ENCODE measurements around the gene SCARF2. TPM values are rescaled to one million over a fixed set of nuclear protein-coding genes. Genes with fewer than 3 reads are reported as not detected.

Gene SCARF2
- total RNA-seq, 2 experiments from 2014 or later = 2.5 to 3.1 TPM

DNA sequence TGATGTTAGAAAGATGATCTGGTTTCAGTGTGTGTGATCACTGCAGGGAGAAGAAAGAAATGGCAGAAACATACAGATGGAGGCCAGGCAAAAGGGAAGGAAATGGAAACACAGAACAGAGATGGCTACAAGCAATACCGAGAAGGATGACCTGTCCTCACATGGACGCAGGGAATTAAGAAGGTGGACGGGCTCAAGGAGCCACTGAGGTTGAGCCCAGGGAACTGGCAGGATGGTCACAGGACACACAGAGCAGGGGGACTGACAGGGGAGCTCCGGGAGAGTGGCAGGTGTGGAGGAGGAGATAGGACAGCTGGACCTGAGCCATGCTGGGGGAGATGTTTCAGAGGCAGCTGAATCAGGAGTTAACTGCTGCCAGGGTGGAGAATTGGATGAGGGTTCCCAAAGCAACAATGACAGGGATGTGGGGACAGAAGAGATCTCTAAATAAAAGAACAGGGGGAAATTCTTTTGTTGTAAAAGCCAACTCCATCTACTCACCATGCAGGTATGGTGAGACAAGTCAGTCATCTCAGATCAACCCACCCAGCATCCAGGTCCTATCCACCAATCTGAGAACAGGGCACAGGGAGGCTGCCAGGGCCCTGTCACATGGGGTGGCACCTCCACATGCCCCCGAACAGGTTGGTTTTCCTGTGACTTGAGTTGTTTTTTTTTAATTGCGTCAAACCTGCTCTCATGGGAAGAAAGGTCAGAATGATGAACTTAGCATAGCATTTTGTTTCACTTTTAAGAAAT, 31.7 kb upstream of the SCARF2 start:
- POLR2A ChIA-PET = interaction anchor here (1.1 kb wide), 1 partner anchor 26 kb away, joined by 4 read pairs; no protein-coding TSS in a partner anchor
- H3K27ac Mint-ChIP-seq = peak overlapping the region; percentile 74
- H3K4me1 Mint-ChIP-seq (ENCODE audit: low read depth) = peaks cover 48% of the 10 kb centered on the region
- intact Hi-C loops (cut with DNase I, micrococcal nuclease) = no loop called here
- no peak overlapping the region for H3K4me3 Mint-ChIP-seq
- CTCF ChIA-PET = interaction anchor here (0.6 to 1.0 kb wide), 2 partner anchors 13 to 51 kb away, joined by 3 read pairs; no protein-coding TSS in a partner anchor
- DNase-seq = peak in 1 of 14 experiments; percentile 54
- peaks cover 54% of the 10 kb centered on the region for H3K4me1 ChIP-seq (ENCODE audit: insufficient read depth, low read length)
- H3K4me3 ChIP-seq (ENCODE audit: low read length) = no peak overlapping the region
- H3K27me3 ChIP-seq (ENCODE audit: control insufficient read depth in 1 of 2, insufficient read depth in 2 of 2, low read length in 2 of 2) = no peaks in the 10 kb centered on the region
- TF ChIP-seq, protein P1, sequence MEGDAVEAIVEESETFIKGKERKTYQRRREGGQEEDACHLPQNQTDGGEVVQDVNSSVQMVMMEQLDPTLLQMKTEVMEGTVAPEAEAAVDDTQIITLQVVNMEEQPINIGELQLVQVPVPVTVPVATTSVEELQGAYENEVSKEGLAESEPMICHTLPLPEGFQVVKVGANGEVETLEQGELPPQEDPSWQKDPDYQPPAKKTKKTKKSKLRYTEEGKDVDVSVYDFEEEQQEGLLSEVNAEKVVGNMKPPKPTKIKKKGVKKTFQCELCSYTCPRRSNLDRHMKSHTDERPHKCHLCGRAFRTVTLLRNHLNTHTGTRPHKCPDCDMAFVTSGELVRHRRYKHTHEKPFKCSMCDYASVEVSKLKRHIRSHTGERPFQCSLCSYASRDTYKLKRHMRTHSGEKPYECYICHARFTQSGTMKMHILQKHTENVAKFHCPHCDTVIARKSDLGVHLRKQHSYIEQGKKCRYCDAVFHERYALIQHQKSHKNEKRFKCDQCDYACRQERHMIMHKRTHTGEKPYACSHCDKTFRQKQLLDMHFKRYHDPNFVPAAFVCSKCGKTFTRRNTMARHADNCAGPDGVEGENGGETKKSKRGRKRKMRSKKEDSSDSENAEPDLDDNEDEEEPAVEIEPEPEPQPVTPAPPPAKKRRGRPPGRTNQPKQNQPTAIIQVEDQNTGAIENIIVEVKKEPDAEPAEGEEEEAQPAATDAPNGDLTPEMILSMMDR (IDR thresholded peaks at IDR 0.05) = no peak
- H3K9me3 ChIP-seq (ENCODE audit: control insufficient read depth in 1 of 2, insufficient read depth in 1 of 2, low read length in 2 of 2) = no peaks in the 10 kb centered on the region
- H3K36me3 ChIP-seq (ENCODE audit: insufficient read depth, low read length) = peaks cover 16% of the 10 kb centered on the region
- no peak overlapping the region for H3K27ac ChIP-seq (ENCODE audit: low read depth in 1 of 2, low read length in 2 of 2)
- peaks cover 36% of the 10 kb centered on the region for H3K36me3 Mint-ChIP-seq (ENCODE audit: low read depth)
- no peaks in the 10 kb centered on the region for H3K9me3 Mint-ChIP-seq
- no peaks in the 10 kb centered on the region for H3K27me3 Mint-ChIP-seq
- peak; percentile 37 for ATAC-seq (ENCODE audit: poor library complexity)

DNA sequence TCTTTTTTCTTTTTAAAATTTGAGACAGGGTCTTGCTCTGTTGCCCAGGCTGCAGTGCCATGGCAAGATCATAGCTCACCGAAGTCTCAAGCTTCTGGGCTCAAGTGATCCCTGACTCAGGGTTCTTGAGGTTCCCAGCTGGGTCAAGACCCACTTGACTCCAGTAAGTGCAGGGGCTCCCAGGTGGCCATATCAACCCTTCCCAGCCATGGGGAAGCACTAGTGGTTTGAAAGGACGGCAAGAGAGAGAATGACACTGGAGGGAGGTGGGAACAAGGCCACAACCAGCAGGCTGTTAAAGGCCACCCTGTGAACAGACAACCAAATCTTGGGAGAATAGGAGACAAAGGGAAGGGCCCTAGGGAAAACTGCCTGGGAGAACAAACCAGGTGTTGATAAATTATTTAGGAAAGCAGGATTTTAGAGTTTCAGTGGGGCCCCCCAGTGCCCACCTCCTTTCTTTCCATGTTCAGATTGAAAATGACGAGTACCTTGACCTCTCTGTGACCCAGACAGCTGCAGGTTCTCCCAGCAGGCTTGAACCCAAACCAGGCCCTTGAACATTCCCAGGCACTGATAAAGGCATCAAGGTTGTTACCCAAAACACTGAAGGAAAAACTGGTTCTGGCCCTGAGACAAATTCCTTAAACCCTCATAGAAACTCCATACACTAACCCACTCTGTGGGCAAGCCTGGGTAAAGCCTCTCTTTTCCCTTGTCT, 29.2 kb upstream of the SCARF2 start:
- POLR2A ChIA-PET = no interaction called here
- Mint-ChIP-seq H3K9me3 (no peaks in the 10 kb centered on the region), H3K36me3 (ENCODE audit: low read depth) (peaks cover 39% of the 10 kb centered on the region), H3K4me1 (ENCODE audit: low read depth) (peaks cover 60% of the 10 kb centered on the region), H3K4me3 (no peak overlapping the region), H3K27ac (peak overlapping the region; percentile 96), H3K27me3 (no peaks in the 10 kb centered on the region)
- H3K4me3 ChIP-seq (ENCODE audit: low read length) = no peak overlapping the region
- H3K9me3 ChIP-seq (ENCODE audit: control insufficient read depth in 1 of 2, insufficient read depth in 1 of 2, low read length in 2 of 2) = no peaks in the 10 kb centered on the region
- ATAC-seq (ENCODE audit: poor library complexity) (no peak), DNase-seq (no peak)
- H3K36me3 ChIP-seq (ENCODE audit: insufficient read depth, low read length) = peaks cover 16% of the 10 kb centered on the region
- H3K4me1 ChIP-seq (ENCODE audit: insufficient read depth, low read length) = peaks cover 71% of the 10 kb centered on the region
- no peaks in the 10 kb centered on the region for H3K27me3 ChIP-seq (ENCODE audit: control insufficient read depth in 1 of 2, insufficient read depth in 2 of 2, low read length in 2 of 2)
- H3K27ac ChIP-seq (ENCODE audit: low read depth in 1 of 2, low read length in 2 of 2) = peak overlapping the region in 1 of 2 donors; percentile 12
- CTCF ChIA-PET = no interaction called here
- TF ChIP-seq, protein P1 (IDR thresholded peaks at IDR 0.05) = no peak
- intact Hi-C loops (cut with DNase I, micrococcal nuclease) = no loop called here

GRCh38 chr22:20465759-20466077, 28.1 kb upstream of the SCARF2 start:
- H3K36me3 Mint-ChIP-seq (ENCODE audit: low read depth) = peaks cover 35% of the 10 kb centered on the region
- Histone ChIP-seq H3K27me3 (ENCODE audit: control insufficient read depth in 1 of 2, insufficient read depth in 2 of 2, low read length in 2 of 2) (no peaks in the 10 kb centered on the region), H3K27ac (ENCODE audit: low read depth in 1 of 2, low read length in 2 of 2) (peak overlapping the region; percentile 82 to 88), H3K4me3 (ENCODE audit: low read length) (no peak overlapping the region), H3K4me1 (ENCODE audit: insufficient read depth, low read length) (peaks cover 75% of the 10 kb centered on the region), H3K9me3 (ENCODE audit: control insufficient read depth in 1 of 2, insufficient read depth in 1 of 2, low read length in 2 of 2) (no peaks in the 10 kb centered on the region), H3K36me3 (ENCODE audit: insufficient read depth, low read length) (peaks cover 8% of the 10 kb centered on the region)
- H3K9me3 Mint-ChIP-seq = no peaks in the 10 kb centered on the region
- ATAC-seq (ENCODE audit: poor library complexity) = no peak
- peaks cover 64% of the 10 kb centered on the region for H3K4me1 Mint-ChIP-seq (ENCODE audit: low read depth)
- TF ChIP-seq, protein P1 (IDR thresholded peaks at IDR 0.05) = no peak
- peak in 4 of 14 experiments; percentile 24 to 44 (median 30) for DNase-seq
- peak overlapping the region; percentile 73 for H3K4me3 Mint-ChIP-seq
- no peaks in the 10 kb centered on the region for H3K27me3 Mint-ChIP-seq
- CTCF ChIA-PET = no interaction called here
- POLR2A ChIA-PET = no interaction called here
- intact Hi-C loops (cut with DNase I, micrococcal nuclease) = no loop called here
- peak overlapping the region; percentile 96 for H3K27ac Mint-ChIP-seq
